Body of pancreas (tissue), 4 donors: ENCODE data around the gene C1orf198. TPM values are rescaled to one million over a fixed set of nuclear protein-coding genes. Genes with fewer than 3 reads are reported as not detected.
A peak's percentile ranks its signal among the peaks of the same experiment; 100 is the strongest.

Experiments
- ATAC-seq: fragments of 150-250 bp; one replicate; pipeline ENCODE4 v1.9.1; 2016
- DNase-seq, 4 donors: peaks; one replicate each; pipeline ENCODE4 v3.0.0-alpha.2; 2019
- H3K27ac ChIP-seq, 4 donors: fragments of 200-600 bp; sonication (generic); 1 replicate in 3 of 4; 2 replicates in 1 of 4; pipeline versions ENCODE4 v1.5.1 to v1.6.1; 2016 to 2019; ENCODE audit warnings: mild to moderate bottlenecking in 1 of 4, mixed read lengths in 1 of 4, moderate library complexity in 1 of 4
- H3K27me3 ChIP-seq, 2 donors: fragments of 200-600 bp; sonication (generic); one replicate each; pipeline ENCODE4 v1.6.0; 2016; ENCODE audit warnings: mild to moderate bottlenecking in 1 of 2
- H3K36me3 ChIP-seq, 2 donors: fragments of 200-600 bp; sonication (generic); replicated peaks in 1 of 2; 2 replicates each; pipeline ENCODE4 v1.5.1; 2016; ENCODE audit warnings: low read depth in 2 of 2; ENCODE audit not compliant: insufficient read depth in 1 of 2
- H3K4me1 ChIP-seq: fragments of 200-600 bp; sonication (generic); one replicate; pipeline ENCODE4 v1.6.0; 2016
- H3K4me3 ChIP-seq, 2 donors: fragments of 200-600 bp; sonication (generic); 1 replicate in 1 of 2; 2 replicates in 1 of 2; pipeline ENCODE4 v1.5.1; 2016 to 2019
- H3K9me3 ChIP-seq, 3 donors: fragments of 200-600 bp; sonication (generic); 1 replicate in 2 of 3; 2 replicates in 1 of 3; pipeline ENCODE4 v1.5.1; 2016
- POLR2A ChIP-seq, 3 donors: fragments of 450-650 bp; IDR thresholded peaks; one replicate each; pipeline ENCODE4 v1.6.1; 2016; ENCODE audit warnings: antibody characterized with exemption in 3 of 3, mild to moderate bottlenecking in 2 of 3
- WGBS, 2 donors: methylation state at CpG; one replicate each; pipeline ENCODE4 v1.1.5; 2017; 5-methylcytosine and 5-hydroxymethylcytosine counted together
- intact Hi-C: fragments of 100-400 bp; cut with DNase I; formaldehyde crosslinking; loops from one replicate; pipeline ENCODE4 v1.15.1; 2023
- total RNA-seq, 2 donors: library from RNA; depleted of rRNA; stranded (reverse); fragments of >200 nt; gene quantifications; one replicate each; pipeline ENCODE4 v1.1.0, GENCODE V29; 2016
- TF ChIP-seq, protein P1 (sequence below), 7 experiments: fragments of 450-650 bp in 4 of 7; fragments of 200-600 bp in 3 of 7; sonication (generic) in 3 of 7; IDR thresholded peaks; one replicate each; pipeline ENCODE4 v1.5.1; 2016 to 2019; ENCODE audit warnings: antibody characterized with exemption in 7 of 7

Gene C1orf198
- total RNA-seq, 2 donors from 2014 or later: 29.0 to 66.7 TPM

DNA sequence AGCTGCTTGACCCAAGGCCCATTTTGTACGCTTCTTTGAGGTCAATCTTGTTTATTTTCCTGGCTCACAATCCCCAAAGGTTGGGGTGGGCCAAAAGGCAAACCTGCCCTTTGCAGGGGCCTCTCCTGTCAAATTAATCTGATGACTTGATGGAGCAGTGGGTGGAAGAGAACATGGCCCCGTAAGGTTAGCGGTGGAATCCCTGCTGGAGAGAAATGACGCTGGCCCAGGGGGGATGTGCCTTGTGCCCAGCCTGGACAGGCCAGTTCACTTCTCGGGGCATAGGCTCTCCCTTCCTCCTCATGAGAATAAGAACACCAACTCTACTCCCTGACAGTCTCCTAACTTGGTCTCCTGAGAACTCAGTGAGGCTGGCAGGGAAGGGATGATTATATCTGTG is 40.5 kb downstream of the C1orf198 start:
- H3K27ac ChIP-seq: peak overlapping the region in 3 of 4 donors; percentile 25 to 99 (median 96)
- H3K36me3 ChIP-seq: no peaks in the 10 kb centered on the region
- H3K27me3 ChIP-seq: no peaks in the 10 kb centered on the region
- intact Hi-C loops: no loop called here
- 74 to 76% methylated on average over 5 of the region's 5 CpGs for WGBS, 2 donors
- no peak for DNase-seq
- no peak for ATAC-seq
- no peak for TF ChIP-seq POLR2A (IDR thresholded peaks at IDR 0.05)
- TF ChIP-seq, protein P1, sequence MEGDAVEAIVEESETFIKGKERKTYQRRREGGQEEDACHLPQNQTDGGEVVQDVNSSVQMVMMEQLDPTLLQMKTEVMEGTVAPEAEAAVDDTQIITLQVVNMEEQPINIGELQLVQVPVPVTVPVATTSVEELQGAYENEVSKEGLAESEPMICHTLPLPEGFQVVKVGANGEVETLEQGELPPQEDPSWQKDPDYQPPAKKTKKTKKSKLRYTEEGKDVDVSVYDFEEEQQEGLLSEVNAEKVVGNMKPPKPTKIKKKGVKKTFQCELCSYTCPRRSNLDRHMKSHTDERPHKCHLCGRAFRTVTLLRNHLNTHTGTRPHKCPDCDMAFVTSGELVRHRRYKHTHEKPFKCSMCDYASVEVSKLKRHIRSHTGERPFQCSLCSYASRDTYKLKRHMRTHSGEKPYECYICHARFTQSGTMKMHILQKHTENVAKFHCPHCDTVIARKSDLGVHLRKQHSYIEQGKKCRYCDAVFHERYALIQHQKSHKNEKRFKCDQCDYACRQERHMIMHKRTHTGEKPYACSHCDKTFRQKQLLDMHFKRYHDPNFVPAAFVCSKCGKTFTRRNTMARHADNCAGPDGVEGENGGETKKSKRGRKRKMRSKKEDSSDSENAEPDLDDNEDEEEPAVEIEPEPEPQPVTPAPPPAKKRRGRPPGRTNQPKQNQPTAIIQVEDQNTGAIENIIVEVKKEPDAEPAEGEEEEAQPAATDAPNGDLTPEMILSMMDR (IDR thresholded peaks at IDR 0.05): no peak
- no peaks in the 10 kb centered on the region for H3K9me3 ChIP-seq
- H3K4me3 ChIP-seq: no peak overlapping the region
- peaks cover 51% of the 10 kb centered on the region for H3K4me1 ChIP-seq

DNA sequence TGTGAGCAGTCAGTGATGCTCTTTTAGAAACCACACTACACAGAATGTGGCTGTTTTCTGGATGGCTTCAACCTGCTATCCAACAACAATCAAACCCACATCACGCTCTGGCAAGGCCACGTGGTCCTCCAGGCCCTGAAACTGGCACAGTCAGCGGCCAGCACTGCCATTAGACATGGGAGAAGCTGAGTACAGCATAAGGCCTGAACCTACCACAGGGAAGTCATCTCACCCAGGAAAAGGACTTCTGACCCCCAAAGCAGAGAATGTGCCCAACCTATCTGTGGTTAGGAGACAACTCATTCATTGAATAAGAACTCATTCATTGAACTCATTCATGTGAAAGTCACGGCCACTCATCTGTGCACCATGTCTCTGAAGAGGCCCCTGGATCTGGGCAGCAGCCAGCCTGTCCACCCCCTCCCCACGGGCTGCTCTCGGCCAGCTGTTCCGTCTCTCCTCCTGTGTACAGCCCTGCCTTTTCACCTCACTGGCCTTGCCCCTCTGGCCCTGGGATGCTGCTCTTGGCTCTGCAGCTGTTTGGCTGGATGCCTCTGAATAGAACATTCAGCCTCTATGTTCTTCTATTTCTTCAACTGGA is 41.1 kb downstream of the C1orf198 start:
- TF ChIP-seq POLR2A (IDR thresholded peaks at IDR 0.05): no peak
- TF ChIP-seq, protein P1 (IDR thresholded peaks at IDR 0.05): no peak
- DNase-seq (peak in 1 of 4 donors; percentile 31), ATAC-seq (no peak)
- H3K36me3 ChIP-seq: no peaks in the 10 kb centered on the region
- H3K4me3 ChIP-seq: no peak overlapping the region
- 79 to 82% methylated on average over 7 of the region's 7 CpGs for WGBS, 2 donors
- intact Hi-C loops: no loop called here
- peak overlapping the region; percentile 90 to 99 (median 97) for H3K27ac ChIP-seq
- no peaks in the 10 kb centered on the region for H3K9me3 ChIP-seq
- no peaks in the 10 kb centered on the region for H3K27me3 ChIP-seq
- peaks cover 54% of the 10 kb centered on the region for H3K4me1 ChIP-seq

DNA sequence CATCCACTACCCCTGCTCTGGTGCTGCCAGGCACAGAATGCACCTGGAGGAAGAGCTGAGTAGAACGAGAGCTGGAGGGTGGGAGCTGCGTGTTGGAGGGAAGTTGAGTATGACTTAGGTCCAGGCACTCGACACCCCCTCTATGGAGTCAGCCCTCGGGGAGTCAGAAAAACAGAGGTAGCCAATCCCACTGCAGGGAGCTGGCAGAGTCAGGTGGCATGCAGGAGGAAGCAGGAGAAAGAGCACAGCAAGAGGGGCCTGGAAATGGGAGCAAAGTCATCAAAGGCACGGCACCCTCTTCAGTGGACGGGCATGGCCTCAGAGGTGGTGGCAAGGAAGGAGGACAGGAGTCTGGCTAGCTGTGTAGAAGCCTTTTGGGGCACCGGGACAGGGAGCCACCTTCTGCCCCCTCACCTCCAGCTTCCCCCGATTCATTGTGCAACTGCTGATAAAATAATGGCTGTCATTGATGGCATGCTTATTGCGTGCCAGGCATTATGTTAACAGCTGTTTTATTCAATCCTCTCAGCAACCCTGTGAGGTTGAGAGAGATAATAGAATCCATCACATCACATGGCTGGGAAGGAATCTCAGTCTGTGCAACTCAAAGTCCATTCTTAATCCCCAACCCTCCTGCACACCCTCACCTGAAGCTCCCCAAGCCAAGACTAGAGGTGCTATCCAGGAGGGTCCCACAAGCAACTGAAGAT is 42.0 kb downstream of the C1orf198 start:
- intact Hi-C loops: no loop called here
- no peaks in the 10 kb centered on the region for H3K27me3 ChIP-seq
- H3K4me3 ChIP-seq: no peak overlapping the region
- H3K27ac ChIP-seq: peak overlapping the region; percentile 90 to 99 (median 97)
- ATAC-seq (no peak), DNase-seq (no peak)
- H3K36me3 ChIP-seq: no peaks in the 10 kb centered on the region
- TF ChIP-seq, protein P1 (IDR thresholded peaks at IDR 0.05): no peak
- no peak for TF ChIP-seq POLR2A (IDR thresholded peaks at IDR 0.05)
- peaks cover 54% of the 10 kb centered on the region for H3K4me1 ChIP-seq
- H3K9me3 ChIP-seq: no peaks in the 10 kb centered on the region
- 75 to 83% methylated on average over 9 of the region's 9 CpGs for WGBS, 2 donors

DNA sequence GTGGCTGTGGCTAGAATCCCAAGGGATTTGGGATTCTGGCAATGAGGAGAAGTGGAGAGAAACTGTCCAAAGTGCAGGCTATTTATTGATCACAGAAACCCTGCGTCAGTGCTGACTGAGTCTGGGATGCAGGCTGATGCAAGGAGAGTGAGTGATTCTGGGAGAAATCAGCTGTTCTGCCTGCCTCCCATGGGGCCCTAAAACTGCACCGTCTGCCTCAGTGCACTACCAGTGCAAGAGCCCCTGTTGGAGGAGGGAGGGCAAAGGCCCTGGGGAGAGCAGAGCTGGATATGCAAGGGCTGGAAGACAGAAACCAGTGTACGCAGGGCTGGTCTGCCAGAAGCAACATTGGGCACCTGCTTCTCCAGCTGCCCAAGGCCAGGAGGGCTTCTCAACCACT is 42.6 kb downstream of the C1orf198 start:
- peak overlapping the region; percentile 90 to 99 (median 97) for H3K27ac ChIP-seq
- DNase-seq (peak; percentile 20 to 41 (median 25)), ATAC-seq (peak; percentile 12)
- TF ChIP-seq POLR2A (IDR thresholded peaks at IDR 0.05): no peak
- TF ChIP-seq, protein P1 (IDR thresholded peaks at IDR 0.05): no peak
- peaks cover 54% of the 10 kb centered on the region for H3K4me1 ChIP-seq
- H3K27me3 ChIP-seq: no peaks in the 10 kb centered on the region
- no peaks in the 10 kb centered on the region for H3K9me3 ChIP-seq
- H3K36me3 ChIP-seq: no peaks in the 10 kb centered on the region
- intact Hi-C loops: no loop called here
- 37% methylated on average over 3 of the region's 3 CpGs for WGBS, 2 donors
- H3K4me3 ChIP-seq: no peak overlapping the region
